Progenitor cell of endocrine pancreas (in vitro differentiated cells): ENCODE results near the gene PLEKHG2. TPM values are rescaled to one million over a fixed set of nuclear protein-coding genes. Genes with fewer than 3 reads are reported as not detected.

Experiments
- DNase-seq: peaks from one replicate; pipeline ENCODE4 v3.0.0; 2021; ENCODE audit warnings: low spot score; ENCODE audit not compliant: unreplicated experiment
- H3K27ac Mint-ChIP-seq: 2 replicates; pipeline ENCODE4 v1.8.0; 2021; ENCODE audit warnings: mild to moderate bottlenecking, moderate library complexity, mixed read lengths
- H3K27me3 Mint-ChIP-seq: 2 replicates; pipeline ENCODE4 v1.8.0; 2021; ENCODE audit warnings: mixed read lengths
- H3K36me3 Mint-ChIP-seq: 2 replicates; pipeline ENCODE4 v1.8.0; 2022; ENCODE audit warnings: mixed read lengths; ENCODE audit not compliant: insufficient read depth
- H3K4me1 Mint-ChIP-seq: 2 replicates; pipeline ENCODE4 v1.8.0; 2021; ENCODE audit warnings: low read depth, mixed read lengths
- H3K4me3 Mint-ChIP-seq: 2 replicates; pipeline ENCODE4 v1.8.0; 2021; ENCODE audit warnings: low read depth, mild to moderate bottlenecking, moderate library complexity, mixed read lengths
- H3K9me3 Mint-ChIP-seq: 2 replicates; pipeline ENCODE4 v1.8.0; 2021; ENCODE audit warnings: low read depth, mixed read lengths
- CTCF ChIP-seq: fragments of 200-600 bp; sonication (generic); IDR thresholded peaks from one replicate; pipeline ENCODE4 v1.5.0; 2021; ENCODE audit warnings: antibody characterized with exemption, mild to moderate bottlenecking; ENCODE audit not compliant: unreplicated experiment
- total RNA-seq: library from RNA; stranded (reverse); gene quantifications from 2 replicates; pipeline ENCODE4 v1.2.1, GENCODE V29; 2021

PLEKHG2 gene
- total RNA-seq, 1 donor from 2014 or later = 162 TPM

- H3K27ac Mint-ChIP-seq = peak overlapping the region; percentile 80
- H3K36me3 Mint-ChIP-seq = peaks cover 4% of the 10 kb centered on the region
- no peaks in the 10 kb centered on the region for H3K27me3 Mint-ChIP-seq
- H3K4me1 Mint-ChIP-seq = peaks cover 20% of the 10 kb centered on the region
- no peak for TF ChIP-seq CTCF
- H3K9me3 Mint-ChIP-seq = no peaks in the 10 kb centered on the region
- H3K4me3 Mint-ChIP-seq = no peak overlapping the region
- no peak for DNase-seq
These were observed 14.1 kb upstream of the PLEKHG2 start for GRCh38 chr19:39398297-39398864.

GRCh38 chr19:39399668-39400050 is 12.8 kb upstream of the PLEKHG2 start:
- TF ChIP-seq CTCF = no peak
- peaks cover 4% of the 10 kb centered on the region for H3K36me3 Mint-ChIP-seq
- peak overlapping the region; percentile 69 for H3K27ac Mint-ChIP-seq

GRCh38 chr19:39400061-39400460 is 12.4 kb upstream of the PLEKHG2 start:
- Mint-ChIP-seq H3K4me3 (no peak overlapping the region), H3K27me3 (no peaks in the 10 kb centered on the region), H3K4me1 (peaks cover 24% of the 10 kb centered on the region), H3K36me3 (peaks cover 3% of the 10 kb centered on the region), H3K27ac (no peak overlapping the region), H3K9me3 (no peaks in the 10 kb centered on the region)
- no peak for TF ChIP-seq CTCF
- DNase-seq = no peak

More at GRCh38 chr19:39399668-39400050, 12.8 kb upstream of the PLEKHG2 start:
- Mint-ChIP-seq H3K27me3 (no peaks in the 10 kb centered on the region), H3K4me3 (no peak overlapping the region), H3K4me1 (peaks cover 24% of the 10 kb centered on the region), H3K9me3 (no peaks in the 10 kb centered on the region)
- DNase-seq = no peak

- H3K36me3 Mint-ChIP-seq = no peaks in the 10 kb centered on the region
- TF ChIP-seq CTCF = no peak
- H3K27ac Mint-ChIP-seq = peak overlapping the region; percentile 68
- no peaks in the 10 kb centered on the region for H3K27me3 Mint-ChIP-seq
- peaks cover 25% of the 10 kb centered on the region for H3K4me1 Mint-ChIP-seq
- no peak for DNase-seq
- no peak overlapping the region for H3K4me3 Mint-ChIP-seq
- no peaks in the 10 kb centered on the region for H3K9me3 Mint-ChIP-seq
These were observed 11.4 kb upstream of the PLEKHG2 start for GRCh38 chr19:39401070-39401548.

- no peak for TF ChIP-seq CTCF
- H3K27ac Mint-ChIP-seq = peak overlapping the region; percentile 96
- no peak for DNase-seq
- no peaks in the 10 kb centered on the region for H3K36me3 Mint-ChIP-seq
- no peaks in the 10 kb centered on the region for H3K27me3 Mint-ChIP-seq
- H3K4me3 Mint-ChIP-seq = peak overlapping the region; percentile 76
- peaks cover 27% of the 10 kb centered on the region for H3K4me1 Mint-ChIP-seq
- H3K9me3 Mint-ChIP-seq = no peaks in the 10 kb centered on the region
These were observed 10.7 kb upstream of the PLEKHG2 start for GRCh38 chr19:39401549-39402345.
